Left colon (tissue), 2 donors: ENCODE measurements around the gene TAGAP. TPM values are rescaled to one million over a fixed set of nuclear protein-coding genes. Genes with fewer than 3 reads are reported as not detected.
"Not testable (repeated sequence)": the region's sequence is repeated elsewhere in the genome, so short reads cannot be mapped to it uniquely, and the experiment has no call there.

ENCODE experiments used
- ATAC-seq: fragments of 200-7000 bp; cut with Tn5 transposase; one replicate; pipeline ENCODE4 v1.9.1; 2020; ENCODE audit warnings: mild to moderate bottlenecking, moderate library complexity
- DNase-seq, 2 donors: peaks; one replicate each; pipeline ENCODE4 v3.0.0-alpha.2; 2020
- intact Hi-C, 2 donors: fragments of 100-400 bp; cut with DNase I in 1 of 2; cut with micrococcal nuclease in 1 of 2; formaldehyde crosslinking; loops; one replicate each; pipeline versions ENCODE4 v1.11.2 to v1.14.0; 2022; cut with DNase I, micrococcal nuclease
- total RNA-seq, 2 donors: library from RNA; stranded (reverse); fragmentation: NEBNext Ultra II Directional; extraction: Animal tissue kit (Norgen Biotek cat#: 25700); gene quantifications; one replicate each; pipeline ENCODE4 v1.2.1, GENCODE V29; 2021
- donor health status: DM: no; HTN: no; CAD: no.
- donor health status: DM: yes; HTN: yes; CAD: no.

Gene TAGAP
- total RNA-seq, 2 donors from 2014 or later, result 2.2 to 2.8 TPM

DNA sequence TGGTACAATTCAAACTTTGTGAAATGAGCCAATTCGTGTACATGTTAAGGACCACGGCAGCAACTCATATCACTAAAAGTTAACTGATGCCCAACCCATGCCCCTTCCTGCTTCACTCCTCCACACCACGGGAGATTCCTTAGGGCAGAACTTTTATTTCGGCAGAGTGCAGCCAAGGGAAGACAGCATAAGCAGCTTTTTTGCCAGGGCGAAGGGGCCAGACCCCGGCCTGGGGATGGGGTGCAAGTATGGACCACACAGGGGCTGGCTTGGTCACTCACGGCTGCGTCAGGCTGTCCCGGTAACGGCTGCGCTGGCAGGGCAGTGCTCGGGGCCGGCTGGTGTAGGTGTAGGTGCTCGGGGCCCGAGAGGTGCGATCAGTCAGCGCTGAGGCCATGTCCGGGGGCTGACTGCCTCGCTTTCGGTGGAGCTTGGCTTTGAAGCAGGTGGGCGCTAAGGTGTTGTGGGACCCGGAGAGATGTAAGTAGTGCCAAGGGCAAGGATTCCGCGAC is 45.6 kb downstream of the TAGAP start:
- intact Hi-C loops, result no loop called here
- no peak for DNase-seq

DNA sequence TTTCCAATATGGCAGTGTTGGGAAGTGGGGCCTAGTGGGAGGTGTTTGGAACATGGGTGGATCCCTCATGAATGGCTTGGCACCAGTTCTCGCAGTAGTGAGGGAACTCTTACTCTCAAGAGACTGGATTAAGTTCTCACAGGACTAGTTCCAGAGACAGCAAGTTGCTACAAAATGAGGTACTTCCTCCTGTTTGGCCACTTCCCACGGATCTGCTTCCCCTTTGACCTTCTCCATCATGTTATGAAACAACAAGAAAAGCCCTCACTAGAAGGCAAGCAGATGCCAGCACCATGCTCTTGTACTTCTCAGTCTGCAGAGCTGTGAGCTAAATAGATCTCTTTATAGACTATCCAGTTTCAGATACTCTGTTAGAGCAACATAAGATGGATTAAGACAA is 47.9 kb downstream of the TAGAP start:
- ATAC-seq (no peak), DNase-seq (no peak)
- intact Hi-C loops, result no loop called here

More for the DNA sequence above, 45.6 kb downstream of the TAGAP start:
- peak; percentile 34 for ATAC-seq

DNA sequence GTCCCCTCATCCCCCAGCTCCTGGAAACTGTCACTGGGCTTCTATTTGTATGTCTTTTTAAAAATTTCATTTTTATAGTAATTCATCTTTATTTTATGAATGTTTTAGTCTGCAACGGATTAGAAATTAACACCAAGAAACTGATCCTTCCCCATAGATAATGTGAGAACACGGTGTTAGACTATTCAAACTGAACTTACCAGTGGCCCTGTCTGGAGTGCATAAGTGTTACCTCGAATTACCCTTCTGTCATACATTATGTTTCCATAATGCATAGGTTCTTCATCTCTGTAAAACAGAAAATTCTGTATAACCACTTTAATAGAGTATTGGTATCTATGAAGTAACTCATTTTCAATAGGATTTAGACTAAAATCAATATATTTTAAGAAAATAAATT is 51.2 kb downstream of the TAGAP start:
- DNase-seq (no peak), ATAC-seq (no peak)
- intact Hi-C loops, result no loop called here

DNA sequence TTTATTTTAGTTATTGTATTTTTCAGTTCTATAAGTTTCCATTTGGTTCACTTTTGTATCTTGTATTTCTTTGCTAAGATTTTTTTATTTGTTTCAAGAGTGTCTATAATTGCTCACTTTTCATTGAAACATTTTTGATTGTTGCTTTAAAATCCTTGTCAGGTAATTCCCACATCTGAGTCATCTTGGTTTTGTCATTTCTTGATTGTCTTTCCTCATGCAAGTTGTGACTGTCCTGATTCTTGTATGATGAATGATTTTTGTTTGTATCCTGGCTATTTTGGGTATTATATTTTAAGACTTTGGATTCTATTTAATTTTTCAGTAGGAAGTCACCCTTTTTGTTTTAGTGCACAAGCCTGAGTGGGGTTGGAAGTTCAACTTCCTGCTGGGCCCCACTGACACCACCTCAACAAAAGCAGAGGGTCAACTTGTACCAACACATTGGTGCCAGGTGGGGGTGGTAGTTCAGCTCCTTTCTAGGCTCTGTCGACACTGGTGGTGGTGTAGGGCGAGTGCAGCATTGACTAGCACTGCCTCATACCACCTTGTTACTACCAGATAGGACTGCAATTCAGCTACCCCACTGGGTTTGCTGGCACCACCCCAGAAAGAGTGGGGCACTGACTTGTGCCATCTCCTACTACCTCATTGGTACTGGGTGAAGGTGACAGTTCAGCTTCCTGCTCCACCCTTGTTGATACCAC is 53.6 kb downstream of the TAGAP start:
- DNase-seq (no peak), ATAC-seq (no peak)
- intact Hi-C loops, result no loop called here

DNA sequence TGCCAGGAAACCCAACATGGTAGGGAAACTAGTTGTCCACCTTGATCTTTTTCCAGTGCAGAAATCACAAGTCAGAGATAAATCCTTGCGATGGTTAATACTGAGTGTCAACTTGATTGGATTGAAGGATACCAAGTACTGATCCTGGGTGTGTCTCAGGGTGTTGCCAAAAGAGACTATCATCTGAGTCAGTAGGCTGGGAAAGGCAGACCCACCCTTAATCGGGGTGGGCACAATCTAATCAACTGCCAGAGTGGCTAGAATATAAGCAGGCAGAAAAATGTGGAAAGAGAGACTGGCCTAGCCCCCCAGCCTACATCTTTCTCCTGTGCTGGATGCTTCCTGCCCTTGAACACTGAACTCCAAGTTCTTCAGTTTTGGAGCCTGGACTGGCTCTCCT is 55.1 kb downstream of the TAGAP start:
- ATAC-seq, intact Hi-C loops: not testable (repeated sequence)

DNA sequence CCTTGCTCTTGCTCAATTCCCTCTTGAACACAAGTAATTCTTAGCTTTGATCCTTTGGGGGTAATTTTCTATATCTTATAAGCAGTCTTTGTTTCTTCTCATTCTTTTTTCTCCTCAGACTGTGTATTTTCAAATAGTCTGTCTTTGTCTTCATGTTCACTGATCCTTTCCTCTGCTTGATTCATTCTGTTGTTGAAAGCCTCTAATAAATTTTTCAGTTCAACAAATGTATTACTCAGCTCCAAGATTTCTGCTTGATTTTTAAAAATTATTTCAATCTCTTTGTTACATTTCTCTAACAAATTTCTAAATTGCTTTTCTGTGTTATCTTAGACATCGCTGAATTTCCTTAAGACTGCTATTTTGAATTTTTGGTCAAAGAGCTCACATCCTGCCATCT is 56.3 kb downstream of the TAGAP start:
- no peak for ATAC-seq
- intact Hi-C loops, result no loop called here
- no peak for DNase-seq

More for the DNA sequence above, 55.1 kb downstream of the TAGAP start:
- DNase-seq, result not testable (repeated sequence)

DNA sequence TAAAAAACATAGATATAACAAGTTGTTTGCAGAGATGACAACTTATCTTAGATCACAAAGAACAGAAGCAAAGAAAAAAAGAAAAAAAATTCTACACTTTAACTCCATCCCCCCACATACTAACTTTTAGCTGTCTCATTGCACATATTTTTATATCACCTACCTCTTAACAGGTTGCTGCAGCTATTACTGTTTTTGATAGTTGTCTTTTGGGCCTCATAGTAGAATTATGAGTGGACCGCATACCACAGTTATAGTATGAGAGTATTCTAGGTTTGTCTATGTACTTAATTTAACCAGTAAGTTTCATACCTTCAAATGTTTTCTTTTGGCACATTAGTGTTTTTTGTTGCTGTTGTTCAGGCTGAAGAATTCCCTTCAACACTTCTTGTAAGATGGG is 57.1 kb downstream of the TAGAP start:
- ATAC-seq (no peak), DNase-seq (no peak)
- intact Hi-C loops, result no loop called here

Other genes starting within 250 kb of the TAGAP start
- 100 to 1,000 TPM; 368 to 492 TPM for gene EZR, start 225.6 kb downstream of the TAGAP start, total RNA-seq
- gene RSPH3, start 44.8 kb downstream of the TAGAP start, total RNA-seq, result 10 to 100 TPM; 17.6 to 20.0 TPM
- gene FNDC1, start 124.4 kb upstream of the TAGAP start, total RNA-seq, result 1 to 10 TPM in 1 of 2 donors, under 1 TPM in 1; 0.21 to 1.5 TPM